DND-41 (cell line): ENCODE results near the gene SDK2.

ENCODE experiments used
- ATAC-seq: fragments of 200-7000 bp; cut with Tn5 transposase; 3 replicates; pipeline ENCODE4 v1.9.1; 2021; ENCODE audit warnings: low read depth; ENCODE audit not compliant: insufficient read depth
- DNase-seq: peaks from one replicate; pipeline ENCODE4 v3.0.0-alpha.2; 2020
- H2AFZ ChIP-seq: 2 replicates; pipeline ENCODE4 v1.6.0; 2012; ENCODE audit warnings: low read depth, low read length
- H3K27ac ChIP-seq: 2 replicates; pipeline ENCODE4 v1.5.1; 2012; ENCODE audit warnings: low read length, inconsistent platforms
- H3K27me3 ChIP-seq: fragments of 200-600 bp; sonication (generic); 2 replicates; pipeline ENCODE4 v1.6.0; 2012; ENCODE audit warnings: low read length, mild to moderate bottlenecking, inconsistent platforms; ENCODE audit not compliant: insufficient read depth, poor library complexity
- H3K36me3 ChIP-seq: 2 replicates; pipeline ENCODE4 v1.5.1; 2012; ENCODE audit warnings: low read length, inconsistent platforms; ENCODE audit not compliant: insufficient read depth
- H3K4me1 ChIP-seq: 2 replicates; pipeline ENCODE4 v1.5.1; 2012; ENCODE audit warnings: mild to moderate bottlenecking, low read length; ENCODE audit not compliant: insufficient read depth
- H3K4me2 ChIP-seq: 2 replicates; pipeline ENCODE4 v1.6.0; 2012; ENCODE audit warnings: mild to moderate bottlenecking, moderate library complexity, low read length, inconsistent platforms; ENCODE audit not compliant: insufficient read depth
- H3K4me3 ChIP-seq, 2 experiments: fragments of 200-600 bp in 1 of 2; shearing (Covaris generic) in 1 of 2; 2 replicates each; pipeline ENCODE4 v1.5.1; 2012 to 2016; ENCODE audit warnings: inconsistent platforms in 2 of 2, low read length in 2 of 2, mild to moderate bottlenecking in 2 of 2, low read depth in 1 of 2, moderate library complexity in 1 of 2
- H3K79me2 ChIP-seq: 2 replicates; pipeline ENCODE4 v1.6.0; 2012; ENCODE audit warnings: low read length, inconsistent platforms; ENCODE audit not compliant: insufficient read depth
- H3K9ac ChIP-seq: 2 replicates; pipeline ENCODE4 v1.6.0; 2012; ENCODE audit warnings: low read depth, mild to moderate bottlenecking, inconsistent platforms, low read length, moderate library complexity
- H3K9me3 ChIP-seq: 2 replicates; pipeline ENCODE4 v1.5.1; 2012; ENCODE audit warnings: low read length, moderate library complexity, mild to moderate bottlenecking, inconsistent platforms; ENCODE audit not compliant: insufficient read depth, severe bottlenecking
- H4K20me1 ChIP-seq: 2 replicates; pipeline ENCODE4 v1.6.0; 2012; ENCODE audit warnings: low read length; ENCODE audit not compliant: insufficient read depth
- CTCF ChIP-seq: IDR thresholded peaks from 2 replicates; pipeline ENCODE4 v1.5.1; 2012; ENCODE audit warnings: borderline replicate concordance, low read length, moderate library complexity, mild to moderate bottlenecking; ENCODE audit not compliant: poor library complexity, severe bottlenecking; ENCODE audit errors: extremely low read depth
- EZH2 ChIP-seq: IDR thresholded peaks from 3 replicates; pipeline ENCODE4 v1.6.1; 2012; ENCODE audit warnings: borderline replicate concordance, low read depth, mild to moderate bottlenecking, moderate library complexity, low read length, inconsistent platforms; ENCODE audit not compliant: severe bottlenecking

Gene SDK2

GRCh38 chr17:73337330-73337710, 306.9 kb downstream of the SDK2 start:
- Histone ChIP-seq H3K27me3 (no peaks in the 10 kb centered on the region), H2AFZ (no peak overlapping the region), H3K27ac (no peak overlapping the region), H3K4me2 (no peak overlapping the region), H3K79me2 (no peaks in the 10 kb centered on the region), H4K20me1 (no peaks in the 10 kb centered on the region), H3K9me3 (no peaks in the 10 kb centered on the region), H3K4me1 (no peaks in the 10 kb centered on the region), H3K9ac (no peak overlapping the region), H3K4me3 (no peak overlapping the region), H3K36me3 (no peaks in the 10 kb centered on the region)
- no peak for DNase-seq
- TF ChIP-seq EZH2 (no peak), CTCF (no peak)
- no peak for ATAC-seq

- no peak overlapping the region for H2AFZ ChIP-seq
- no peak overlapping the region for H3K9ac ChIP-seq
- ATAC-seq (no peak), DNase-seq (no peak)
- no peaks in the 10 kb centered on the region for H3K27me3 ChIP-seq
- no peaks in the 10 kb centered on the region for H3K4me1 ChIP-seq
- H3K27ac ChIP-seq = no peak overlapping the region
- TF ChIP-seq EZH2 (no peak), CTCF (no peak)
- H3K9me3 ChIP-seq = no peaks in the 10 kb centered on the region
- H3K4me2 ChIP-seq = no peak overlapping the region
- no peaks in the 10 kb centered on the region for H4K20me1 ChIP-seq
- H3K4me3 ChIP-seq = no peak overlapping the region
- no peaks in the 10 kb centered on the region for H3K36me3 ChIP-seq
- no peaks in the 10 kb centered on the region for H3K79me2 ChIP-seq
Observed at GRCh38 chr17:73336408-73337329, 307.6 kb downstream of the SDK2 start.

GRCh38 chr17:73335591-73336407, 308.4 kb downstream of the SDK2 start:
- H3K4me3 ChIP-seq = no peak overlapping the region
- H3K4me2 ChIP-seq = no peak overlapping the region
- H3K9ac ChIP-seq = no peak overlapping the region
- no peaks in the 10 kb centered on the region for H3K4me1 ChIP-seq
- DNase-seq (no peak), ATAC-seq (no peak)
- no peaks in the 10 kb centered on the region for H3K27me3 ChIP-seq
- H3K9me3 ChIP-seq = no peaks in the 10 kb centered on the region
- TF ChIP-seq EZH2 = no peak
- TF ChIP-seq CTCF = no peak
- no peaks in the 10 kb centered on the region for H3K36me3 ChIP-seq
- H3K27ac ChIP-seq = no peak overlapping the region
- H3K79me2 ChIP-seq = no peaks in the 10 kb centered on the region
- no peaks in the 10 kb centered on the region for H4K20me1 ChIP-seq
- H2AFZ ChIP-seq = no peak overlapping the region
